ENCODE results near the gene MAP6.

DNA sequence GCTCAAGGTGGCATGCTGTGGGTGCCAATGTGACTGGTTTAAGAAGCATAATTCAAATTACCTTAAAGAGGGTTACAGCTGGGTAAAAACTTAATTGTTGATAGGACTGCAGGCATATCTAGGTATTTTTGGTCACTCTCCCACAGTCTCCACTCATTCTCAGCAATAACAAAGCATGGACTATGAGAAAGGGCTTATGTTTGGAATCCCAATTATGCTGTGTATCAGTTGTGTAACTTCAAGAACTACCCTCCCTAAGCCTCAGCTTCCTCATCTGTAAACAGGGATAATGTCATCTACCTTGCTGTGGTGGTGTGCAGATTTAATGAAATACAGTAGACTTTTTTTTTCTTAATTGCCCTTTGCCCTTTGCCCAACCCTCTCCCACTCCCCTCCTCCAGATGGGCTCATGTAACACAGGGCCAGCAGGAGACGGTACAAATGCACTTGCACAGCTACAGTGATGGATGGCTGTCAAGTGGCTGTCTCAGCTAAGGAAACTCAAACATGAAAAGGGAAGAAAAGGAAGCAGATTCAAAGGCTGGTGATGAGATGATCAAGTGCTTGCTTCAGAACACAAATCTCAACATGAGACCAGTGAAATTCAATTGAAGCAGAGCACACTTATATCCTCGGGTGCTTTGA is 37.6 kb downstream of the MAP6 start:
- TF ChIP-seq PAX5 (IDR thresholded peaks at IDR 0.05; ENCODE audit: insufficient read depth, low read length, severe bottlenecking) (no peak), TAF1 (IDR thresholded peaks at IDR 0.05; ENCODE audit: low read depth, low read length) (no peak), POLR2A (IDR thresholded peaks at IDR 0.05; ENCODE audit: low read depth, low read length) (no peak), POLR2AphosphoS5 (IDR thresholded peaks at IDR 0.05; ENCODE audit: low read depth, low read length) (no peak), SPI1 (IDR thresholded peaks at IDR 0.05; ENCODE audit: low read depth, low read length) (no peak), POU2F2 (IDR thresholded peaks at IDR 0.05; ENCODE audit: low read depth, low read length) (no peak)

Data from GM12891 (cell line).